ENCODE results near the gene MYPOP. TPM values are rescaled to one million over a fixed set of nuclear protein-coding genes. Genes with fewer than 3 reads are reported as not detected.

Gene MYPOP
- total and polyA plus RNA-seq, 2 donors (not counting 3 experiments of a cell fraction or from before 2014, with no cell fraction given) = 3.9 to 9.0 TPM

GRCh38 chr19:45847663-45848062 is 54.8 kb downstream of the MYPOP start:
- Histone ChIP-seq H3K4me2 (ENCODE audit: insufficient read depth, low read length) (no peak overlapping the region), H2AFZ (ENCODE audit: low read depth, low read length) (no peak overlapping the region), H3K36me3 (ENCODE audit: control insufficient read depth in 2 of 2, extremely low read depth in 1 of 2, insufficient read depth in 2 of 2, low read length in 2 of 2) (peaks cover 43 to 51% of the 10 kb centered on the region in 2 experiments), H3K27me3 (ENCODE audit: control insufficient read depth in 2 of 2, insufficient read depth in 2 of 2, low read length in 2 of 2) (no peaks in the 10 kb centered on the region), H3K9me1 (replicated peaks; ENCODE audit: control insufficient read depth, extremely low read depth, insufficient read depth, low read length) (no peaks in the 10 kb centered on the region), H3K9ac (replicated peaks; ENCODE audit: extremely low read depth, insufficient read depth, low read length) (no peak overlapping the region), H3K79me2 (ENCODE audit: control insufficient read depth, insufficient read depth, low read length) (no peaks in the 10 kb centered on the region), H4K20me1 (replicated peaks; ENCODE audit: control insufficient read depth, extremely low read depth, insufficient read depth, low read length) (no peaks in the 10 kb centered on the region), H3K27ac (ENCODE audit: insufficient read depth, low read depth, low read length) (no peak overlapping the region), H3K4me3 (replicated peaks in 1 of 3; ENCODE audit: insufficient read depth in 1 of 3, low read depth in 1 of 3, low read length in 3 of 3) (no peak overlapping the region), H3K4me1 (ENCODE audit: control insufficient read depth, extremely low read depth, insufficient read depth, low read length) (no peaks in the 10 kb centered on the region), H3K9me3 (replicated peaks; ENCODE audit: control insufficient read depth, insufficient read depth, low read length) (no peaks in the 10 kb centered on the region)
- dilution Hi-C loops (cut with MboI; ENCODE audit: extremely low pct_ligation_motif_present, low sequenced_read_pairs) = no loop called here
- ChIA-PET POLR2A (no interaction called here), CTCF (interaction anchor here (1.1 kb wide), 1 partner anchor 31 kb away, joined by 3 read pairs; no protein-coding TSS in a partner anchor)
- BruUV-seq (replicated peaks) = no TSS peak
- intact Hi-C loops (cut with micrococcal nuclease) = no loop called here
- TF ChIP-seq FOS (IDR thresholded peaks at IDR 0.05; ENCODE audit: borderline replicate concordance, insufficient read depth, low read length) = no peak
- no peak for TF ChIP-seq JUN (IDR thresholded peaks at IDR 0.05; ENCODE audit: borderline replicate concordance, insufficient read depth, insufficient read length, low read depth)
- no peak for TF ChIP-seq MAX (IDR thresholded peaks at IDR 0.05; ENCODE audit: insufficient read depth, insufficient read length)
- no peak for TF ChIP-seq CTCF (IDR thresholded peaks at IDR 0.05; ENCODE audit: extremely low read depth in 1 of 2, insufficient read depth in 1 of 2, low read depth in 1 of 2, low read length in 2 of 2)
- no peak for TF ChIP-seq POLR2A (IDR thresholded peaks at IDR 0.05; ENCODE audit: low read depth, low read length)
- TF ChIP-seq MYC (IDR thresholded peaks at IDR 0.05; ENCODE audit: low read depth, low read length) = no peak
- no peak for TF ChIP-seq GATA2 (IDR thresholded peaks at IDR 0.05; ENCODE audit: insufficient read depth, insufficient read length, low read depth, low read length)
- TF ChIP-seq POLR2AphosphoS5 (IDR thresholded peaks at IDR 0.05; ENCODE audit: insufficient read depth, low read depth, low read length) = no peak
- no peak for TF ChIP-seq EZH2 (IDR thresholded peaks at IDR 0.05; ENCODE audit: borderline replicate concordance, low read depth, low read length, severe bottlenecking)
- no peak for FAIRE-seq
- DNase-seq (ENCODE audit: low read depth, low spot score) = no peak

Data from endothelial cell of umbilical vein (primary cell).